ENCODE data around the gene PRR5. TPM values are rescaled to one million over a fixed set of nuclear protein-coding genes. Genes with fewer than 3 reads are reported as not detected.

The PRR5 gene
- total and polyA plus RNA-seq, 4 donors, result 11.5 to 49.1 (median 19.3) TPM

DNA sequence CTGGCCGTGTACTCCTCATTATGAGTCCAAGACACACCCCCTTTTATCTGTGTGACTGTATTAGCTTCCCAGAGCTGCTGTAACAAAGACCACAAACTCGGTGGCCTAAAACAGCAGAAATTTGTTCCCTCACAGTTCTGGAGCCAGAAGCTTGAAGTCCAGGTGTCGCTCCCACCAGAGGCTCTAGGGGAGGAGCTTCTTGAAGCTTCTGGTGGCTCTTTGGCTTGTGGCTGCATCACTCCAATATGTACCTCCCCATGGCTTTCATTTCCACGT, 3.0 kb downstream of the PRR5 start:
- Histone ChIP-seq H3K27me3 (ENCODE audit: control insufficient read depth in 4 of 4, insufficient read depth in 4 of 4, low read length in 3 of 4) (no peaks in the 10 kb centered on the region), H3K36me3 (ENCODE audit: control insufficient read depth in 4 of 4, insufficient read depth in 3 of 4, low read depth in 1 of 4, low read length in 3 of 4) (peaks cover 0 to 2% (median 0%) of the 10 kb centered on the region in 4 donors), H3K4me1 (ENCODE audit: control insufficient read depth in 4 of 4, insufficient read depth in 4 of 4, low read length in 3 of 4) (peaks cover 0 to 23% (median 11%) of the 10 kb centered on the region in 4 donors), H3K4me3 (ENCODE audit: low read depth in 1 of 3, low read length in 3 of 3) (no peak overlapping the region), H3K9me3 (ENCODE audit: control insufficient read depth in 4 of 4, low read length in 3 of 4) (no peaks in the 10 kb centered on the region), H3K9ac (ENCODE audit: low read depth in 1 of 2, low read length in 2 of 2) (no peak overlapping the region), H3K27ac (ENCODE audit: low read depth in 1 of 2, low read length in 2 of 2) (no peak overlapping the region)
- WGBS, result 91% methylated on average over 4 of the region's 4 CpGs
- TF ChIP-seq EGR1 (IDR thresholded peaks at IDR 0.05; ENCODE audit: low read depth in 2 of 2) (no peak), HNF4G (IDR thresholded peaks at IDR 0.05) (no peak), JUND (IDR thresholded peaks at IDR 0.05) (no peak), FOXA2 (IDR thresholded peaks at IDR 0.05) (no peak), ATF3 (IDR thresholded peaks at IDR 0.05) (no peak), YY1 (IDR thresholded peaks at IDR 0.05) (no peak), RXRA (IDR thresholded peaks at IDR 0.05) (no peak), CTCF (IDR thresholded peaks at IDR 0.05; ENCODE audit: low read depth, low read length, missing input control) (no peak), SP1 (IDR thresholded peaks at IDR 0.05) (no peak), GABPA (IDR thresholded peaks at IDR 0.05 in 1 of 2, conservative IDR thresholded peaks at IDR 0.05 in 1 of 2) (no peak), RAD21 (IDR thresholded peaks at IDR 0.05) (no peak), FOXA1 (IDR thresholded peaks at IDR 0.05) (no peak)
- TF ChIP-seq, protein P1, sequence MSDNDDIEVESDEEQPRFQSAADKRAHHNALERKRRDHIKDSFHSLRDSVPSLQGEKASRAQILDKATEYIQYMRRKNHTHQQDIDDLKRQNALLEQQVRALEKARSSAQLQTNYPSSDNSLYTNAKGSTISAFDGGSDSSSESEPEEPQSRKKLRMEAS (IDR thresholded peaks at IDR 0.05), result no peak
- TF ChIP-seq, protein P2, sequence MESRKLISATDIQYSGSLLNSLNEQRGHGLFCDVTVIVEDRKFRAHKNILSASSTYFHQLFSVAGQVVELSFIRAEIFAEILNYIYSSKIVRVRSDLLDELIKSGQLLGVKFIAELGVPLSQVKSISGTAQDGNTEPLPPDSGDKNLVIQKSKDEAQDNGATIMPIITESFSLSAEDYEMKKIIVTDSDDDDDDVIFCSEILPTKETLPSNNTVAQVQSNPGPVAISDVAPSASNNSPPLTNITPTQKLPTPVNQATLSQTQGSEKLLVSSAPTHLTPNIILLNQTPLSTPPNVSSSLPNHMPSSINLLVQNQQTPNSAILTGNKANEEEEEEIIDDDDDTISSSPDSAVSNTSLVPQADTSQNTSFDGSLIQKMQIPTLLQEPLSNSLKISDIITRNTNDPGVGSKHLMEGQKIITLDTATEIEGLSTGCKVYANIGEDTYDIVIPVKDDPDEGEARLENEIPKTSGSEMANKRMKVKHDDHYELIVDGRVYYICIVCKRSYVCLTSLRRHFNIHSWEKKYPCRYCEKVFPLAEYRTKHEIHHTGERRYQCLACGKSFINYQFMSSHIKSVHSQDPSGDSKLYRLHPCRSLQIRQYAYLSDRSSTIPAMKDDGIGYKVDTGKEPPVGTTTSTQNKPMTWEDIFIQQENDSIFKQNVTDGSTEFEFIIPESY (IDR thresholded peaks at IDR 0.05), result no peak
- TF ChIP-seq, protein P3, sequence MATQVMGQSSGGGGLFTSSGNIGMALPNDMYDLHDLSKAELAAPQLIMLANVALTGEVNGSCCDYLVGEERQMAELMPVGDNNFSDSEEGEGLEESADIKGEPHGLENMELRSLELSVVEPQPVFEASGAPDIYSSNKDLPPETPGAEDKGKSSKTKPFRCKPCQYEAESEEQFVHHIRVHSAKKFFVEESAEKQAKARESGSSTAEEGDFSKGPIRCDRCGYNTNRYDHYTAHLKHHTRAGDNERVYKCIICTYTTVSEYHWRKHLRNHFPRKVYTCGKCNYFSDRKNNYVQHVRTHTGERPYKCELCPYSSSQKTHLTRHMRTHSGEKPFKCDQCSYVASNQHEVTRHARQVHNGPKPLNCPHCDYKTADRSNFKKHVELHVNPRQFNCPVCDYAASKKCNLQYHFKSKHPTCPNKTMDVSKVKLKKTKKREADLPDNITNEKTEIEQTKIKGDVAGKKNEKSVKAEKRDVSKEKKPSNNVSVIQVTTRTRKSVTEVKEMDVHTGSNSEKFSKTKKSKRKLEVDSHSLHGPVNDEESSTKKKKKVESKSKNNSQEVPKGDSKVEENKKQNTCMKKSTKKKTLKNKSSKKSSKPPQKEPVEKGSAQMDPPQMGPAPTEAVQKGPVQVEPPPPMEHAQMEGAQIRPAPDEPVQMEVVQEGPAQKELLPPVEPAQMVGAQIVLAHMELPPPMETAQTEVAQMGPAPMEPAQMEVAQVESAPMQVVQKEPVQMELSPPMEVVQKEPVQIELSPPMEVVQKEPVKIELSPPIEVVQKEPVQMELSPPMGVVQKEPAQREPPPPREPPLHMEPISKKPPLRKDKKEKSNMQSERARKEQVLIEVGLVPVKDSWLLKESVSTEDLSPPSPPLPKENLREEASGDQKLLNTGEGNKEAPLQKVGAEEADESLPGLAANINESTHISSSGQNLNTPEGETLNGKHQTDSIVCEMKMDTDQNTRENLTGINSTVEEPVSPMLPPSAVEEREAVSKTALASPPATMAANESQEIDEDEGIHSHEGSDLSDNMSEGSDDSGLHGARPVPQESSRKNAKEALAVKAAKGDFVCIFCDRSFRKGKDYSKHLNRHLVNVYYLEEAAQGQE (IDR thresholded peaks at IDR 0.05), result no peak
- DNase-seq (ENCODE audit: low spot score), result no peak

- no peak for TF ChIP-seq GABPA (IDR thresholded peaks at IDR 0.05 in 1 of 2, conservative IDR thresholded peaks at IDR 0.05 in 1 of 2)
- no peak for TF ChIP-seq FOXA1 (IDR thresholded peaks at IDR 0.05)
- no peak for TF ChIP-seq HNF4G (IDR thresholded peaks at IDR 0.05)
- TF ChIP-seq JUND (IDR thresholded peaks at IDR 0.05), result no peak
- TF ChIP-seq RXRA (IDR thresholded peaks at IDR 0.05), result no peak
- TF ChIP-seq HNF4A (conservative IDR thresholded peaks at IDR 0.05), result no peak
- TF ChIP-seq, protein P1 (IDR thresholded peaks at IDR 0.05), result no peak
- no peak for TF ChIP-seq SP1 (IDR thresholded peaks at IDR 0.05)
- TF ChIP-seq RAD21 (IDR thresholded peaks at IDR 0.05), result no peak
- TF ChIP-seq ATF3 (IDR thresholded peaks at IDR 0.05), result no peak
- no peak for TF ChIP-seq TAF1 (conservative IDR thresholded peaks at IDR 0.05)
- TF ChIP-seq EGR1 (IDR thresholded peaks at IDR 0.05; ENCODE audit: low read depth in 2 of 2), result no peak
- TF ChIP-seq, protein P2 (IDR thresholded peaks at IDR 0.05), result no peak
- TF ChIP-seq FOXA2 (IDR thresholded peaks at IDR 0.05), result no peak
- no peak for TF ChIP-seq CTCF (IDR thresholded peaks at IDR 0.05; ENCODE audit: low read depth, low read length, missing input control)
- Histone ChIP-seq H3K27me3 (ENCODE audit: control insufficient read depth in 4 of 4, insufficient read depth in 4 of 4, low read length in 3 of 4) (no peaks in the 10 kb centered on the region), H3K4me3 (ENCODE audit: low read depth in 1 of 3, low read length in 3 of 3) (no peak overlapping the region), H3K9me3 (ENCODE audit: control insufficient read depth in 4 of 4, low read length in 3 of 4) (no peaks in the 10 kb centered on the region), H3K36me3 (ENCODE audit: control insufficient read depth in 4 of 4, insufficient read depth in 3 of 4, low read depth in 1 of 4, low read length in 3 of 4) (peaks cover 0 to 2% (median 0%) of the 10 kb centered on the region in 4 donors), H3K4me1 (ENCODE audit: control insufficient read depth in 4 of 4, insufficient read depth in 4 of 4, low read length in 3 of 4) (peaks cover 9 to 35% (median 22%) of the 10 kb centered on the region in 4 donors), H3K9ac (ENCODE audit: low read depth in 1 of 2, low read length in 2 of 2) (no peak overlapping the region), H3K27ac (ENCODE audit: low read depth in 1 of 2, low read length in 2 of 2) (no peak overlapping the region)
- WGBS, result 93% methylated on average over 8 of the region's 8 CpGs
- no peak for DNase-seq (ENCODE audit: low spot score)
These were observed 4.5 kb downstream of the PRR5 start for GRCh38 chr22:44706488-44706887.
